Natural killer cell (primary cell): Measurements from ENCODE around the gene RNF223. TPM values are rescaled to one million over a fixed set of nuclear protein-coding genes. Genes with fewer than 3 reads are reported as not detected.

ENCODE experiments used
- ATAC-seq, 3 donors: fragments of 150-1000 bp in 2 of 3; fragments of 200-7000 bp in 1 of 3; cut with Tn5 transposase; 1 replicate in 1 of 3; 2 replicates in 2 of 3; pipeline ENCODE4 v1.10.0; 2021; ENCODE audit warnings: mild to moderate bottlenecking in 2 of 3, moderate library complexity in 2 of 3
- DNase-seq, 2 donors: peaks; one replicate each; pipeline versions ENCODE4 v3.0.0 to v3.0.0-alpha.2; 2013 to 2021; ENCODE audit warnings: mixed read lengths in 1 of 2
- H3K27ac ChIP-seq: one replicate; pipeline ENCODE4 v1.5.1; 2013; ENCODE audit warnings: mild to moderate bottlenecking, low read length
- H3K27me3 ChIP-seq: one replicate; pipeline ENCODE4 v1.6.1; 2013; ENCODE audit warnings: low read length; ENCODE audit not compliant: control insufficient read depth, insufficient read depth
- H3K36me3 ChIP-seq: one replicate; pipeline ENCODE4 v1.6.1; 2013; ENCODE audit warnings: low read length; ENCODE audit not compliant: control insufficient read depth, insufficient read depth
- H3K4me1 ChIP-seq: one replicate; pipeline ENCODE4 v1.6.1; 2013; ENCODE audit warnings: low read length; ENCODE audit not compliant: control insufficient read depth, insufficient read depth
- H3K4me3 ChIP-seq: one replicate; pipeline ENCODE4 v1.5.1; 2013; ENCODE audit warnings: low read length
- H3K9me3 ChIP-seq: one replicate; pipeline ENCODE4 v1.6.1; 2013; ENCODE audit warnings: low read length; ENCODE audit not compliant: control insufficient read depth, insufficient read depth
- H3K27ac Mint-ChIP-seq, 2 donors: one replicate each; pipeline ENCODE4 v1.8.0; 2022; ENCODE audit warnings: mild to moderate bottlenecking in 2 of 2, mixed read lengths in 2 of 2, moderate library complexity in 1 of 2
- H3K27me3 Mint-ChIP-seq, 2 donors: one replicate each; pipeline ENCODE4 v1.8.0; 2022; ENCODE audit warnings: low read depth in 2 of 2, mixed read lengths in 2 of 2
- H3K36me3 Mint-ChIP-seq: one replicate; pipeline ENCODE4 v1.8.0; 2022; ENCODE audit warnings: mixed read lengths
- H3K4me1 Mint-ChIP-seq, 2 donors: one replicate each; pipeline ENCODE4 v1.8.0; 2022; ENCODE audit warnings: mixed read lengths in 2 of 2
- H3K4me3 Mint-ChIP-seq: one replicate; pipeline ENCODE4 v1.8.0; 2022; ENCODE audit warnings: mild to moderate bottlenecking, moderate library complexity, mixed read lengths
- H3K9me3 Mint-ChIP-seq, 2 donors: one replicate each; pipeline ENCODE4 v1.8.0; 2022; ENCODE audit warnings: mixed read lengths in 2 of 2
- CTCF ChIP-seq: fragments of 200-600 bp; IDR thresholded peaks from one replicate; pipeline ENCODE4 v1.8.0; 2022; ENCODE audit warnings: antibody characterized with exemption
- WGBS: methylation state at CpG from one replicate; pipeline ENCODE4 v1.1.7; 2013; ENCODE audit warnings: missing lambda C conversion rate; ENCODE audit not compliant: insufficient coverage; 5-methylcytosine and 5-hydroxymethylcytosine counted together
- intact Hi-C: fragments of 100-400 bp; cut with micrococcal nuclease; formaldehyde crosslinking; loops from one replicate; pipeline ENCODE4 v1.14.2; 2022
- total RNA-seq, 4 donors: library from RNA; stranded (reverse); fragments of 120-200 nt in 1 of 4; gene quantifications; one replicate each; pipeline versions ENCODE4 v1.2.3 to v1.2.4, GENCODE V29; 2013 to 2022

Gene RNF223
- total RNA-seq, 3 donors from 2014 or later (not counting 1 experiment from before 2014, with no cell fraction given): not detected

- Mint-ChIP-seq H3K27ac (no peak overlapping the region), H3K9me3 (no peaks in the 10 kb centered on the region), H3K27me3 (no peaks in the 10 kb centered on the region), H3K36me3 (no peaks in the 10 kb centered on the region), H3K4me3 (no peak overlapping the region), H3K4me1 (peaks cover 0 to 6% of the 10 kb centered on the region in 2 donors)
- no peaks in the 10 kb centered on the region for H3K27me3 ChIP-seq
- H3K4me3 ChIP-seq: no peak overlapping the region
- TF ChIP-seq CTCF: no peak
- ATAC-seq (peak in 2 of 3 donors; percentile 38 to 53), DNase-seq (no peak)
- intact Hi-C loops: no loop called here
- H3K27ac ChIP-seq: no peak overlapping the region
- no peaks in the 10 kb centered on the region for H3K36me3 ChIP-seq
- H3K9me3 ChIP-seq: no peaks in the 10 kb centered on the region
- WGBS: 97% methylated on average over 28 of the region's 28 CpGs
- H3K4me1 ChIP-seq: no peaks in the 10 kb centered on the region
Measured at GRCh38 chr1:1091344-1092148, 17.4 kb upstream of the RNF223 start.

GRCh38 chr1:1090424-1091343 lies 16.6 kb upstream of the RNF223 start:
- intact Hi-C loops: no loop called here
- DNase-seq: no peak

GRCh38 chr1:1089731-1090423 lies 15.8 kb upstream of the RNF223 start:
- Histone ChIP-seq H3K36me3 (no peaks in the 10 kb centered on the region), H3K4me1 (no peaks in the 10 kb centered on the region), H3K9me3 (no peaks in the 10 kb centered on the region), H3K4me3 (no peak overlapping the region), H3K27ac (no peak overlapping the region), H3K27me3 (no peaks in the 10 kb centered on the region)
- Mint-ChIP-seq H3K4me1 (peaks cover 0 to 6% of the 10 kb centered on the region in 2 donors), H3K27ac (no peak overlapping the region), H3K4me3 (no peak overlapping the region), H3K9me3 (no peaks in the 10 kb centered on the region), H3K27me3 (no peaks in the 10 kb centered on the region), H3K36me3 (no peaks in the 10 kb centered on the region)
- no peak for TF ChIP-seq CTCF
- no peak for DNase-seq
- 97% methylated on average over 22 of the region's 22 CpGs for WGBS
- ATAC-seq: no peak
- intact Hi-C loops: no loop called here

More at GRCh38 chr1:1090424-1091343, 16.6 kb upstream of the RNF223 start:
- Histone ChIP-seq H3K27ac (no peak overlapping the region), H3K36me3 (no peaks in the 10 kb centered on the region), H3K4me3 (no peak overlapping the region), H3K9me3 (no peaks in the 10 kb centered on the region), H3K27me3 (no peaks in the 10 kb centered on the region), H3K4me1 (no peaks in the 10 kb centered on the region)
- no peak overlapping the region for H3K4me3 Mint-ChIP-seq
- no peaks in the 10 kb centered on the region for H3K9me3 Mint-ChIP-seq
- TF ChIP-seq CTCF: no peak
- 96% methylated on average over 45 of the region's 45 CpGs for WGBS
- H3K36me3 Mint-ChIP-seq: no peaks in the 10 kb centered on the region
- no peak overlapping the region for H3K27ac Mint-ChIP-seq
- H3K4me1 Mint-ChIP-seq: peaks cover 0 to 6% of the 10 kb centered on the region in 2 donors
- ATAC-seq: no peak
- H3K27me3 Mint-ChIP-seq: no peaks in the 10 kb centered on the region
